HG03060 (cell line): ENCODE results near the gene FAR1.

Experiments
- ATAC-seq: cut with Tn5 transposase; IDR thresholded peaks from one replicate; pipeline ENCODE4 v1.9.1; 2021; ENCODE audit warnings: low read depth, moderate number of reproducible peaks; ENCODE audit not compliant: unreplicated experiment

Gene FAR1

DNA sequence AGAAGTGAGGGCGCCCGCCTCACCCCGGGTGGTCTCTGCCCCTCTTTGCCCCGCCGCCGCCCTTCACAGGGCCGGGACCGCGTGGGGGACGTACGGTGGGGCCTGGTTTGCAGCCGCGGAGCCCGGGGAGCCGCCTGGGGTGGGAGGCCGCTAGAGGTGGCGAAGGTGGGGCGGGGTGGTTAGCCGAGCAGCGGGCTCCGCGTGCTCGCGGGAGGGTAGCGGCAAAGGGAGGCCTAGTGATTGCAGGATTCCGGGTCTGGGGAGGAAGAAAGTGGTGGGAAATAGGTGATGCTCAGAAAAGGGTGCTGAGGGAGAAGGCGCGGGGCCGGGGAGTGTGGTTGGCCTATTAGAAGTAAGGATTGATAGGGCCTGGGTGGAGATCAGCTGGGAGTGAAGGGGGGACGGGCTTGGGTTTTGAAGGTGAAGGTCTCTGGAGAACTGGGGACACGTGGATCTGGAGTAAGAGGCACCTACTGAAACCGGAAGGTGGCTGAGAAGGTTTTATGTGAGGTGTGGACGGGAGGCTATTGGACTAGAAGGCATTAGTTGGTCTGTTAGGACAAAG, 571 bp downstream of the FAR1 start:
- ATAC-seq, result no peak

- no peak for ATAC-seq
These were observed 1.3 kb downstream of the FAR1 start for GRCh38 chr11:13669544-13670488.

GRCh38 chr11:13672576-13673210, 4.2 kb downstream of the FAR1 start:
- no peak for ATAC-seq

GRCh38 chr11:13674799-13675509, 6.5 kb downstream of the FAR1 start:
- ATAC-seq, result no peak

- ATAC-seq, result no peak
These were observed 8.1 kb downstream of the FAR1 start for GRCh38 chr11:13676576-13676975.

GRCh38 chr11:13679768-13680167, 11.3 kb downstream of the FAR1 start:
- ATAC-seq, result no peak

DNA sequence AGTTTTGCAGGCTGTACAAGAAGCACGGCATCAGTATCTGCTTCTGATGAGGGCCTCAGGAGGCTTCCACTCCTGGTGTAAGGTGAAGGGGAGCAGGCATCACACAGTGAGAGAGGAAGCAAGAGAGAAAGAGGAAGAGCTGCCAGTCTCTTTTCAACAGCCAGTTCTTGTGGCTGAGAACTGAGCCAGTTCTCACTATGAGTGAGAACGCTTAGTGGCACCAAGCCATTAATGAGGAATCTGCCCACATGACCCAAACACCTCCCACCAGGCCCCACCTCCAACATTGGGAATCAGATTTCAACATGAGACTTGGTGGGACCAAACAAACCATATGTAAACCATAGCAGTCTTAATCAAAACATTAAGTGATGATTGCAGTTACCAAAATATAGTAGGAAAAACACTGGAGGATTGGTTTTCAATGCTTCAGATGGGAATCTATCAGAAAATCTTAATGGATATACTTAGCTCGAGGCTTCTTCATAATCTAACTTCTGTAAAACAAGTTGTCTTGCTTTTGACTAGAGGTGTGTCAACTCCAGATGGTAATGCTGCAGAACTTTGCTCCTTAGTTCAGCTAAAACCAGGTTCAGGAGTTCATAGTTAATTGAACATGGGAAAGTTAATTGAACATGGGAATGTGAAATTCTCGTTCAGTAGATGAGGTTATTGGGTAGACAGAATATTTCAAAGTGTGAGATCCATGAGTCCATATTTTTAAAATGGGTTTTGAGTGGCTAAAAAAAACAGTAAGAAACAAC, 12.2 kb downstream of the FAR1 start:
- peak; percentile 80 for ATAC-seq

DNA sequence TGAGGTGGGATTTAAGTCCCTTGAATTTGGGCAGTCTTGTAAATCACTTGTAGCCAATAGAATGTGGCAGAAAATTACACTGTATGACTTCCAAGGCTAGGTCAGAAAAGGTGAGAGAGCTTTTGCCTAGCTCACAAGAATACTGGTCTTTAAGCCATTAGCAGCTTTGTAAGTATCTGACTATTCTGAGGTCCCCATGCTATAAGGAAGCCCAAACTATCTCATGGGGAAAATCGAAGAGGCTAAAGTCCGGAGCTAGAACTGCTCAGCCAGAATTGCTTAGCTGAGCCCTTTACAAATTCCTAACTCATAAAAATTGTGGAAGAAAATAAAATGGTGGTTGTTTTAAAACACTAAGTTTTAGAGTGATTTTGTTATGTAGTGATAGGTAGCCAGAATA, 13.0 kb downstream of the FAR1 start:
- ATAC-seq, result no peak

DNA sequence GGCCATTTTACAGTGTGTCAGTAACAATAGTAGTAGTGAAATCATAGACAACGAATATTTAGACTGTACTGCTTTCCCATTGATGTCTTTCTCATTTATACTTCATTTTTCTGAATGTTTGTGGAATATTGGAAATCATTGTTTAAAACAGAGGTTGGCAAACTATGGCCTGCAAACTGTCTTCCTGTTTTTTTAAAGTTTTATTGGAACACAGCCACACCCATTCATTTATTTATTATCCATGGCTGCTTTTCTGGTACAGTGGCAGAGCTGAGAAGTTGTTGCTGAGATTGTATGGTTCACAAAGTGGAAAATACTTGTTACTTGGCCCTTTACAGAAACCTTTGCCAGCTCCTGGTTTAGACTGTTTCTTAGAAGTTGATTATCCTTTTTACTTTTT, 13.7 kb downstream of the FAR1 start:
- ATAC-seq, result no peak

GRCh38 chr11:13685461-13686108, 17.1 kb downstream of the FAR1 start:
- no peak for ATAC-seq

DNA sequence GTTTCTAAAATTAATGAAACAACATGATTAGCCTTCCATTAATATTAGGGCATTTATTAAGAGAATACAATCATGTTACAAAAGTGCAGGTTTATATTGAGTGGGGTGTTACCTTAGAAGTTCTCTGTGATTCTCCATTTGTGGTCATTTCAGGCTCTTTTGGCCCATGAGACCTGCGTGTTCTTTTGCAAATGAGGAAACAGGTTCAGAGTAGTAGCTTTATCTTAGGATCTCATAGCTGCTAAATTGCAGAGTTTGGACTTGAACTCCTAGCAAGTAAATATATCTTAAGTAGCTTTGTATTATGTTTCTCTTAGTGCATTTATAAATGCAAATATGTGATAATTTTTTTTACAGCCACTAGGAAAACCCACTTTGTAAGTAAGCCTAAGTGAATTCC, 18.3 kb downstream of the FAR1 start:
- ATAC-seq, result no peak

GRCh38 chr11:13687271-13687670, 18.8 kb downstream of the FAR1 start:
- no peak for ATAC-seq

GRCh38 chr11:13691286-13691899, 22.9 kb downstream of the FAR1 start:
- ATAC-seq, result no peak

GRCh38 chr11:13692172-13692571, 23.7 kb downstream of the FAR1 start:
- ATAC-seq, result no peak

- ATAC-seq, result no peak
These were observed 25.6 kb downstream of the FAR1 start for GRCh38 chr11:13694115-13694514.

DNA sequence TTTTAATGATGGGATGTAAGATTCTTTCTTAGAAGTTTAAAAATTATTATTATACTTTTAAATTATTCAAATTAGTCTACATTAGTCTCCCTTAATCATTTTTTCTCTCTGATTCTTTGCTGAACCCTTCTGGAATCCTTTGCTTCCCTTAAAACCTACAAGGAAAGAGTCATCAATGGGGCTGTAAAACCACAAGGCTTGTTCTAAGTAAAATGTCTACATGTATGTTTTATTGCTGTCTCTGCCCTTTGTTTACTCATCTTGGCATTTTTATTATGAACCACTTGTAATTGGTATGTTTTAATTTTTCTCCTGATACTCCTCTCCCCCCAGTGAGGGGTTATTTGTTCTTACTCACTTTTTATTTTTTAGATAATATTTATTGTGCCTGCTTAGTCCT, 27.4 kb downstream of the FAR1 start:
- ATAC-seq, result no peak

DNA sequence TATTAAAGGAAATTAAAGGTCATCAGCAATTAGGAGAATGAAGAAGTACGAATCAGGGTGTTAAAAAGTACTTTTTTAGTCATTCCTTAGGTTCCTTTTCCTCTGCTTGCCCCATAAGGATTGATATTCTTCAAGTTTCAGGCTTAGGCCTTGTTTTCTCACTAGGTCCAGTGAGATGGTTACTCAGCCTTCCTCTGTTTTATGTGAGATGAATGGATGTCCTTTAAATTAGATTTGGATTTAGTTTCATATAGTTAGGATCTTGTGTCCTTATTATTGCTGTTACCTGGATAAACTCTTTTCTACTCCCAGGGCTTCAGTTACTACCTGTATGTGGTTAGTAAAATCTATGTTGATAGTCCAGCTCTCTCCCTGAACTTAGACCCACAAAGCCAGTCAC, 29.2 kb downstream of the FAR1 start:
- no peak for ATAC-seq

GRCh38 chr11:13698132-13698531, 29.7 kb downstream of the FAR1 start:
- ATAC-seq, result no peak

- no peak for ATAC-seq
These were observed 30.6 kb downstream of the FAR1 start for GRCh38 chr11:13699041-13699440.
